Activated CD4-positive, CD25-positive, alpha-beta regulatory T cell (primary cell): ENCODE results near the gene DTNA.

Experiments used
- DNase-seq, 4 experiments: peaks; one replicate each; lab custom pipeline; 2025; lab: John Stamatoyannopoulos, UW

DTNA gene

GRCh38 chr18:34807106-34807796 is 97.2 kb downstream of the DTNA start:
- DNase-seq = no peak

DNA sequence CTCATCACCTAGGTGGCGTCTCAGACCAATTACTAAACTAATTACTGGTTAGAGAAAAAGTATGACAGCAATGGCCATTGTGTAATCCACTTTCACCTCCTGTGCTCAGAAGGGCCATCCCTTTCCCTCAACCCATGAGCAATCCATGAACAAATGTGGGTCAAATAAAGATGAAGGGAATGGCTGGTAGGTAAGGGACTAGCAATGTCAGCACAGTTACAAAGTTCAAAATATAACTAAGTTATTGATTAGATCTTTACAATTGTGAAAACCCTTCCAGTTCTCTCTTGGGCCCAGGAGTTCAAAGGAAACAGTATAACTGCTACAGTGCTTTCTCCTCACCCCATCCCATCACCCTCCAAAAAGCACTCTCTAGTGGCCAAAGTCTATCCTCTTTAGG is 98.3 kb downstream of the DTNA start:
- no peak for DNase-seq

GRCh38 chr18:34809451-34810072 is 99.5 kb downstream of the DTNA start:
- no peak for DNase-seq

- DNase-seq = no peak
Measured at GRCh38 chr18:34816183-34816582, 106.1 kb downstream of the DTNA start.

DNA sequence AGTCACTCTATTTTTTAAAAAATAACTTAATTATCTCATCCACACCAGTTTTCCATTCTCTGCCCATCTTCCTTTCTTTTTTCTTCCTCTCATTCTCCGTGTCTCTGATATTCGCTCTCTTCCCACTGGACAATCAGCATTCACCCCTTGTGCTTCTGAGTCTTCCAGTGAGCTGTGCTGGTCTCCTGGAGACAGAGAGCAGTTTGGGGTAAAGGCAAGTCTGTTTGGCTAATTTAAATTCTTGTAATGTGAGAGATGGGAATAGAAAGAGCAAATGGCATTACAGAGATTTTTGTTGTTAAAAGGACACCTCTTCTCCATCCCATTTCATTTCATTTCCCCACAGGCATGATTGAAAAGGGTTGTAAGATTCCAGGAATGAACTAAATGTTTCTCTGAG is 107.5 kb downstream of the DTNA start:
- DNase-seq = no peak

DNA sequence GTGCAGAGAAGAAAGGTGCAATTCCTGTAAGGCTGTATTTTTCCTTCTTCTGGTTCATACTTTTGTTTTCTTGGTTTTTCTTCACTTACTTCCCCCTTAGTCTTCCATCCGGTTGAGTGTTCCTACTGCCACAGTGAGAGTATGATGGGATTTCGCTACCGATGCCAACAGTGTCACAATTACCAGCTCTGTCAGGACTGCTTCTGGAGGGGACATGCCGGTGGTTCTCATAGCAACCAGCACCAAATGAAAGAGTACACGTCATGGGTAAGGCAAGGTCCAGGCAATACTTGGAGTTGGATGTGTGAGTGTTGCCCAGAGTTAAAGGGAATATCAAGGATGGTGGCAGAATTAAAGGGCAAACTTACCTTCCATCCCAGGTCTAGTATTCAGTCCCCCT is 108.0 kb downstream of the DTNA start:
- no peak for DNase-seq

- no peak for DNase-seq
Measured at GRCh38 chr18:34820360-34821065, 110.4 kb downstream of the DTNA start.

- DNase-seq = no peak
Measured at GRCh38 chr18:34821669-34822210, 111.6 kb downstream of the DTNA start.

- DNase-seq = no peak
Measured at GRCh38 chr18:34828093-34828492, 118.0 kb downstream of the DTNA start.

DNA sequence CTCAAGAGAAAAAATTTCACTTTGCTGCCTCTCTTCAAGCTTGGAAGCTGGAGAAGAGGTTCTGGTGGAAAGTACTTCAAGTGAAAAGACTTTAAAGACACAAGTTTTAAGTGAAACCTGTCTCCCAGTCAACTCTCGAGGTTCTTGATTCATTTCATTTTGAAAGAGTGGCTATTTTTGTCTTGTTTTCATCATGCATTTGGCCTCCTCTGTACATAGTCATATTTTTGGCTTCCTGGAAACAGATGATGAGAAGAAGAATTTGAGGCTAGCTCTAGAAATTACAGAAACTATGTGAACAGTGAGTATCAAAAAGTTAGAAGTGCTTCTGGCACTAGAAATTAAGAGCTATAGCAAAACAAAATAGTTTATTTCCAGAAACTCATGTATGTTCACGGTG is 124.8 kb downstream of the DTNA start:
- no peak for DNase-seq

DNA sequence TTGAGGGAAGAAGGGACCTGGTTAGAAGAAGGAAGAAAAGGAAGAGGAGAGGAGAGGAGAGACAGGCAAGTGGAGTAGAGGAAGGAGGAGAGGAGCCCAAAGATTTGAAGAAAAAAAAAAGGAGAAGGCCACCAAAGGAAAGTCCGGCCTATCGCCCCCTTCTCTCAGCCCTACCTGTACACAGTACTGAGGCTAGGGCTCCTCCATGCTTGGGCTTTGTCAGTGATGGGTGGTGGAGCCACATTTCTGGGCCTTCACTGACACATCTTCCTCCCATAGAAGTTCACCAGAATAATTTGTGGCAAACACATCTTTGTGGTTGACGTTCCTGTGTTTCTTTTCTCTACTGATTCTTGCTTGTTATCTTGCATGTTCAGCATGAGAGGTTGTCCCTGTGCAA is 125.4 kb downstream of the DTNA start:
- no peak for DNase-seq

DNA sequence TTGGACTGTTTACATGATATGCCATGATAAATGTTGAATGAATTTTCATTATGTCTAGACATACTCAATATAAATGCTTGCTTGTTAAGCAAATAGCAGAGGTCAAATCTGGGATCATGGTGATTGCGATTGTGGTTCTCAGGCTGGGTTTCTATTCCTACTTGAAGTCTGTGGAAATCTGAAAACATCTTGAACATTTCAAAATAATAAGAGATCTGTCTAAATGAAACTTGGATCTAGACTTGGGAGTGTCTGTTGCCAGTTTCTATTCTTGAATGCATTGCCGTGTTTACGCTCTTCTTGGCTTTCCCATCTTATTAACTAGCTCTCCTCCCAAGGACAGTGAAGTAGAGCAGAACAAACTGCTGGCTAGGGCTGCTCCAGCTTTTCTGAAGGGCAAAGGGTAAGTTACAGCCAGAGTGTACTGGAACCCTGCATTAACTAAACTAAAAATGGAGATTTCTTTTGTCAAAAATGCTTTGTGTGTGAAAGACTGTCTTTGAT is 127.7 kb downstream of the DTNA start:
- DNase-seq = no peak

DNA sequence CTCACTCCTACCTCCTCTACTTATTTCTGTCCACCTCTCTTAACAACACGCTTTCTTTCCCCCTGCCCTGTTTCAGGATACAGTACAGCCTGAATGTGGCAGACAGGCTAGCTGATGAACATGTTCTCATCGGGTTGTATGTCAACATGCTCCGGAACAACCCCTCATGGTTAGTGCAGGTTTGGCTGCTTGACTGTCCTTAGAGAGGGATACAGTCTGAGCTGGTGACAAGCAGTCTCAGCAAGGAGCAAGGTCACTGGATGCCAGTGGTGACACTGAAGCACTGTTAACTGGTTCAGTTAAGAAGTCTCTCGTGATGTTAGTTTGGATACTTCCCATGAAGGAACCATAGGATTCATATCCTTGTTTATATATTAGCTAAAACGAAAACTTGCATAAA is 128.6 kb downstream of the DTNA start:
- DNase-seq = no peak

- DNase-seq = no peak
Measured at GRCh38 chr18:34840256-34840826, 130.2 kb downstream of the DTNA start.

DNA sequence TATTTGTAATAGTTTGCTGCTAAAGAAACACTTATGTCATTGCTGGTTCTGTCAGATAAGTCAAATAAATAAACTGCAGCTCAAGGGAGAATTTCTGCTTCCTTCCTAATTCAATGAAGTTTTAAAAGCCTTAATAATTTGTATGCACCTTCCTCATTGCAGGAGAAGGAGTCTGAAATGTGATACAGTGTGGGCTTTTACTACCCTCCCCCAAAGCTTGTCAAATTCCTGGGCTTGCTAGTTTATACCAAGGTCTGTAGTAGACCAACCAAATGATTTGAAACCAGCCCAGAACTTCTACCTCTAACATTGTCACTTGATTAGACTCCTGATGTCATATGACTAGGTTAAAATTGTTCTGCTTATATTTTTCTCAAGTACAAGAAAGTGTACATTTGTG is 131.8 kb downstream of the DTNA start:
- no peak for DNase-seq

- DNase-seq = no peak
Measured at GRCh38 chr18:34844072-34844471, 134.0 kb downstream of the DTNA start.

GRCh38 chr18:34844732-34845459 is 134.8 kb downstream of the DTNA start:
- no peak for DNase-seq

GRCh38 chr18:34847408-34847807 is 137.3 kb downstream of the DTNA start:
- no peak for DNase-seq

GRCh38 chr18:34848156-34848555 is 138.1 kb downstream of the DTNA start:
- no peak for DNase-seq

DNA sequence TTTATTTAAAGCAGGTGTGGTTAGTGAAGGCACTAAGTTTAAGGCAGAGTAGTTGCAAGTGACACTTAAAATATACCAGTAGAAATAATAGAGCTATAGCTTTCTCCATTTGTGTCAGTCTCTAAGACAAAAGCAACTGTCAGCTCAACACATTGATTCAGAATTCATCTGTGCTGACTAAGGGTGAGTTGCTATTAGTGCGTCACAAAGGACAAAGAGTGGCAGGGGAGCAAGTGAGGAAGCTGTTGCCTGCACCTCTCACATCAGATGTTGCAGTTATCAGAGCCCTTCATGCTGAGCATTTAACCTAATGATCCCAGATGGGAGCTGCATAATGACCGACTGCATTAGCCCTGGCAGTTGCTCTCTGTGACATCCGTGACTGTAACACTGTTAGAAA is 138.6 kb downstream of the DTNA start:
- no peak for DNase-seq

DNA sequence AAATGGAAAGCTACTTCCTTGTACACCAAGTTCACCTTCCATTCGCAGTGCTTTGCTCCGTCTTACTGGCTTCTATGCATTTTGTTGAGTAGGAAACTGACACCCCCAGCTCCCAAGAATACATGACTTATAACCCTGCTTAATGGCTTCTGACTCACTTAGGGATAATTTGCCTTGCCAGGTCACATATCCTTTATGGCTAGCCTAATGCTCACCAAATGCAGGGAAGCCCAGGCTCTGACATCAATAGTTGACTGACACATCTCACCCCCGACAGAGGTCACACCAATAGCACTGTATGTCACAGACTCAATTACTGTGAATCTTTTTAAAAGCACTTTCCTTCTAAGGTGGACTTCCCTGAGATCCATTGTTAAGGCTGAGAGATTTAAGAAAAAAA is 147.2 kb downstream of the DTNA start:
- no peak for DNase-seq

DNA sequence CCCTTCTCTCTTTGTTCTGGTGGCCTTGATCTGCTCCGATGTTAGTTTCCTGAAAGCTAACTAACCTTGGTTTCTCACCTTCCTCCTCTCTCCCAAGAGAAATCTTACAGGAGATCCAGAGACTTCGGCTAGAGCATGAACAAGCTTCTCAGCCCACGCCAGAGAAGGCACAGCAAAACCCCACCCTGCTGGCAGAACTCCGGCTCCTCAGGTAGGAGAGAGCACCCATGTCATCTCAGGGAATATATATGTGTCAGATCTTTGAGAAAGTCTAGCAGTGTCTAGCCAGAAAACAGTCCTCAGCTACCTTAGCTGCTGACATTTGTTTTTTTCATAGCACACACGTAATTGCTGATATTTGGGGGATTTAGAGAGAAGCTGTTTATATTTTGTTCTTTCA is 148.1 kb downstream of the DTNA start:
- DNase-seq = no peak
